NCI-H2196 treated with DMSO at 0.1 percent for 48 hours (cell line): ENCODE measurements around the gene HELB.
"Not testable (repeated sequence)": the region's sequence is repeated elsewhere in the genome, so short reads cannot be mapped to it uniquely, and the experiment has no call there.

Source experiments
- DNase-seq: peaks from one replicate; lab custom pipeline; 2025; ENCODE audit not compliant: unreplicated experiment; lab: John Stamatoyannopoulos, UW

The HELB gene

GRCh38 chr12:66302827-66303169, 505 bp downstream of the HELB start:
- DNase-seq = no peak

GRCh38 chr12:66303316-66303804, 1.1 kb downstream of the HELB start:
- not testable (repeated sequence) for DNase-seq

GRCh38 chr12:66304296-66304900, 2.1 kb downstream of the HELB start:
- DNase-seq = no peak

- DNase-seq = no peak
Measured at GRCh38 chr12:66309606-66310005, 7.3 kb downstream of the HELB start.

- no peak for DNase-seq
Measured at GRCh38 chr12:66312189-66312588, 9.9 kb downstream of the HELB start.

- no peak for DNase-seq
Measured at GRCh38 chr12:66314278-66314677, 12.0 kb downstream of the HELB start.

GRCh38 chr12:66319266-66319954, 17.1 kb downstream of the HELB start:
- DNase-seq = no peak

GRCh38 chr12:66320996-66321395, 18.7 kb downstream of the HELB start:
- DNase-seq = no peak

- no peak for DNase-seq
Measured at GRCh38 chr12:66321435-66321834, 19.1 kb downstream of the HELB start.

- no peak for DNase-seq
Measured at GRCh38 chr12:66323017-66323416, 20.7 kb downstream of the HELB start.

GRCh38 chr12:66329941-66330340, 27.6 kb downstream of the HELB start:
- DNase-seq = no peak

GRCh38 chr12:66331016-66331415, 28.7 kb downstream of the HELB start:
- no peak for DNase-seq

GRCh38 chr12:66331814-66332213, 29.5 kb downstream of the HELB start:
- no peak for DNase-seq

- no peak for DNase-seq
Measured at GRCh38 chr12:66335746-66336145, 33.5 kb downstream of the HELB start.

GRCh38 chr12:66337381-66338010, 35.2 kb downstream of the HELB start:
- DNase-seq = no peak

GRCh38 chr12:66340131-66340530, 37.8 kb downstream of the HELB start:
- DNase-seq = no peak

GRCh38 chr12:66341126-66341525, 38.8 kb downstream of the HELB start:
- no peak for DNase-seq

- no peak for DNase-seq
Measured at GRCh38 chr12:66345212-66345611, 42.9 kb downstream of the HELB start.

GRCh38 chr12:66345956-66346355, 43.7 kb downstream of the HELB start:
- no peak for DNase-seq

GRCh38 chr12:66351301-66351700, 49.0 kb downstream of the HELB start:
- DNase-seq = no peak

- DNase-seq = no peak
Measured at GRCh38 chr12:66352197-66352596, 49.9 kb downstream of the HELB start.

- DNase-seq = no peak
Measured at GRCh38 chr12:66352899-66353298, 50.6 kb downstream of the HELB start.
